Testis (tissue), 3 donors: Measurements from ENCODE around the gene FSTL5. TPM values are rescaled to one million over a fixed set of nuclear protein-coding genes. Genes with fewer than 3 reads are reported as not detected.

Source experiments
- DNase-seq: peaks from one replicate; pipeline ENCODE4 v3.0.0-alpha.2; 2019
- H3K27ac ChIP-seq, 2 donors: fragments of 200-600 bp; sonication (generic); one replicate each; pipeline ENCODE4 v1.5.1; 2019
- H3K27me3 ChIP-seq: fragments of 200-600 bp; sonication (generic); one replicate; pipeline ENCODE4 v1.5.1; 2019
- H3K36me3 ChIP-seq: fragments of 200-600 bp; sonication (generic); one replicate; pipeline ENCODE4 v1.5.1; 2017; ENCODE audit warnings: low read depth; ENCODE audit errors: missing control alignments
- H3K4me1 ChIP-seq: fragments of 200-600 bp; sonication (generic); one replicate; pipeline ENCODE4 v1.5.1; 2019
- H3K4me3 ChIP-seq, 2 donors: fragments of 200-600 bp; sonication (generic); one replicate each; pipeline ENCODE4 v1.5.1; 2017 to 2019
- H3K9me3 ChIP-seq: fragments of 200-600 bp; sonication (generic); one replicate; pipeline ENCODE4 v1.5.1; 2017
- CTCF ChIP-seq, 3 experiments: fragments of 450-650 bp in 2 of 3; fragments of 200-600 bp in 1 of 3; sonication (generic) in 1 of 3; IDR thresholded peaks; one replicate each; pipeline ENCODE4 v1.5.1; 2016 to 2019; ENCODE audit warnings: antibody characterized with exemption in 3 of 3, mild to moderate bottlenecking in 2 of 3, moderate library complexity in 1 of 3
- POLR2A ChIP-seq: fragments of 450-650 bp; IDR thresholded peaks from one replicate; pipeline ENCODE4 v1.6.1; 2017; ENCODE audit warnings: antibody characterized with exemption, mild to moderate bottlenecking, moderate library complexity
- WGBS, 2 donors: methylation state at CpG; one replicate each; pipeline ENCODE4 v1.1.5; 2018; 5-methylcytosine and 5-hydroxymethylcytosine counted together
- intact Hi-C: fragments of 100-400 bp; cut with DNase I; formaldehyde crosslinking; loops from one replicate; pipeline ENCODE4 v1.15.1; 2023; ENCODE audit warnings: low total_unique reads
- polyA plus RNA-seq: library from polyadenylated mRNA; stranded (reverse); fragments of 350-450 nt; fragmentation: Illumina TruSeq; extraction: RNeasy Lipid Tissue Mini Kit (QIAGEN cat#74804); gene quantifications from one replicate; pipeline ENCODE4 v1.2.3, GENCODE V29; 2014; ENCODE audit warnings: low read depth, low replicate concordance; ENCODE audit not compliant: insufficient read depth
- total RNA-seq, 2 donors: library from RNA; depleted of rRNA; stranded (reverse); fragments of >200 nt; gene quantifications; one replicate each; pipeline ENCODE4 v1.2.3, GENCODE V29; 2016

FSTL5 gene
- total and polyA plus RNA-seq, 3 donors from 2014 or later, result 0.57 to 1.0 (median 0.68) TPM

GRCh38 chr4:161900110-161900509 is 263.7 kb downstream of the FSTL5 start:
- H3K4me1 ChIP-seq, result no peaks in the 10 kb centered on the region
- intact Hi-C loops, result no loop called here
- H3K9me3 ChIP-seq, result no peaks in the 10 kb centered on the region
- H3K27ac ChIP-seq, result no peak overlapping the region
- TF ChIP-seq CTCF (IDR thresholded peaks at IDR 0.05) (no peak), POLR2A (no peak)
- no peak overlapping the region for H3K4me3 ChIP-seq
- H3K36me3 ChIP-seq, result no peaks in the 10 kb centered on the region
- DNase-seq, result no peak
- 74 to 90% methylated on average over 6 of the region's 6 CpGs for WGBS, 2 donors
- no peaks in the 10 kb centered on the region for H3K27me3 ChIP-seq

GRCh38 chr4:161894493-161895167 is 269.2 kb downstream of the FSTL5 start:
- 89 to 93% methylated on average over 6 of the region's 6 CpGs for WGBS, 2 donors
- no peak for DNase-seq
- no peaks in the 10 kb centered on the region for H3K27me3 ChIP-seq
- H3K9me3 ChIP-seq, result no peaks in the 10 kb centered on the region
- TF ChIP-seq POLR2A (no peak), CTCF (IDR thresholded peaks at IDR 0.05) (no peak)
- intact Hi-C loops, result no loop called here
- H3K27ac ChIP-seq, result no peak overlapping the region
- H3K4me1 ChIP-seq, result no peaks in the 10 kb centered on the region
- no peaks in the 10 kb centered on the region for H3K36me3 ChIP-seq
- no peak overlapping the region for H3K4me3 ChIP-seq

- no peaks in the 10 kb centered on the region for H3K4me1 ChIP-seq
- no peak overlapping the region for H3K27ac ChIP-seq
- WGBS, 2 donors, result 73 to 81% methylated on average over 1 of the region's 1 CpG
- no peak overlapping the region for H3K4me3 ChIP-seq
- H3K9me3 ChIP-seq, result no peaks in the 10 kb centered on the region
- TF ChIP-seq POLR2A (no peak), CTCF (IDR thresholded peaks at IDR 0.05) (no peak)
- intact Hi-C loops, result no loop called here
- no peaks in the 10 kb centered on the region for H3K27me3 ChIP-seq
- H3K36me3 ChIP-seq, result no peaks in the 10 kb centered on the region
- DNase-seq, result no peak
Measured at GRCh38 chr4:161894014-161894413, 269.8 kb downstream of the FSTL5 start.

GRCh38 chr4:161893566-161893965 is 270.2 kb downstream of the FSTL5 start:
- no peak overlapping the region for H3K27ac ChIP-seq
- no peaks in the 10 kb centered on the region for H3K9me3 ChIP-seq
- WGBS, 2 donors, result 82 to 97% methylated on average over 1 of the region's 1 CpG

More at GRCh38 chr4:161893566-161893965, 270.2 kb downstream of the FSTL5 start:
- no peak overlapping the region for H3K4me3 ChIP-seq
- DNase-seq, result no peak
- no peaks in the 10 kb centered on the region for H3K4me1 ChIP-seq
- no peaks in the 10 kb centered on the region for H3K27me3 ChIP-seq
- intact Hi-C loops, result no loop called here
- H3K36me3 ChIP-seq, result no peaks in the 10 kb centered on the region
- TF ChIP-seq CTCF (IDR thresholded peaks at IDR 0.05), result no peak
- no peak for TF ChIP-seq POLR2A
